Measurements from ENCODE around the gene CHD5.

The CHD5 gene

GRCh38 chr1:6093611-6094010, 86.5 kb downstream of the CHD5 start:
- DNase-seq (ENCODE audit: low spot score) = no peak
- in situ Hi-C loops (cut with MboI; ENCODE audit: low sequenced_read_pairs, unreplicated experiment) = no loop called here
- TF ChIP-seq, protein P1, sequence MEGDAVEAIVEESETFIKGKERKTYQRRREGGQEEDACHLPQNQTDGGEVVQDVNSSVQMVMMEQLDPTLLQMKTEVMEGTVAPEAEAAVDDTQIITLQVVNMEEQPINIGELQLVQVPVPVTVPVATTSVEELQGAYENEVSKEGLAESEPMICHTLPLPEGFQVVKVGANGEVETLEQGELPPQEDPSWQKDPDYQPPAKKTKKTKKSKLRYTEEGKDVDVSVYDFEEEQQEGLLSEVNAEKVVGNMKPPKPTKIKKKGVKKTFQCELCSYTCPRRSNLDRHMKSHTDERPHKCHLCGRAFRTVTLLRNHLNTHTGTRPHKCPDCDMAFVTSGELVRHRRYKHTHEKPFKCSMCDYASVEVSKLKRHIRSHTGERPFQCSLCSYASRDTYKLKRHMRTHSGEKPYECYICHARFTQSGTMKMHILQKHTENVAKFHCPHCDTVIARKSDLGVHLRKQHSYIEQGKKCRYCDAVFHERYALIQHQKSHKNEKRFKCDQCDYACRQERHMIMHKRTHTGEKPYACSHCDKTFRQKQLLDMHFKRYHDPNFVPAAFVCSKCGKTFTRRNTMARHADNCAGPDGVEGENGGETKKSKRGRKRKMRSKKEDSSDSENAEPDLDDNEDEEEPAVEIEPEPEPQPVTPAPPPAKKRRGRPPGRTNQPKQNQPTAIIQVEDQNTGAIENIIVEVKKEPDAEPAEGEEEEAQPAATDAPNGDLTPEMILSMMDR (IDR thresholded peaks at IDR 0.05; ENCODE audit: borderline replicate concordance, control extremely low read depth, extremely low read depth, insufficient read depth, missing control alignments) = no peak

- TF ChIP-seq, protein P1 (IDR thresholded peaks at IDR 0.05; ENCODE audit: borderline replicate concordance, control extremely low read depth, extremely low read depth, insufficient read depth, missing control alignments) = no peak
- no peak for DNase-seq (ENCODE audit: low spot score)
- in situ Hi-C loops (cut with MboI; ENCODE audit: low sequenced_read_pairs, unreplicated experiment) = no loop called here
These were observed 87.0 kb downstream of the CHD5 start for GRCh38 chr1:6093071-6093470.

- no peak for DNase-seq (ENCODE audit: low spot score)
- TF ChIP-seq, protein P1 (IDR thresholded peaks at IDR 0.05; ENCODE audit: borderline replicate concordance, control extremely low read depth, extremely low read depth, insufficient read depth, missing control alignments) = no peak
- in situ Hi-C loops (cut with MboI; ENCODE audit: low sequenced_read_pairs, unreplicated experiment) = no loop called here
These were observed 87.9 kb downstream of the CHD5 start for GRCh38 chr1:6092211-6092610.

GRCh38 chr1:6091823-6092109, 88.4 kb downstream of the CHD5 start:
- TF ChIP-seq, protein P1 (IDR thresholded peaks at IDR 0.05; ENCODE audit: borderline replicate concordance, control extremely low read depth, extremely low read depth, insufficient read depth, missing control alignments) = no peak
- in situ Hi-C loops (cut with MboI; ENCODE audit: low sequenced_read_pairs, unreplicated experiment) = no loop called here
- DNase-seq (ENCODE audit: low spot score) = no peak

DNA sequence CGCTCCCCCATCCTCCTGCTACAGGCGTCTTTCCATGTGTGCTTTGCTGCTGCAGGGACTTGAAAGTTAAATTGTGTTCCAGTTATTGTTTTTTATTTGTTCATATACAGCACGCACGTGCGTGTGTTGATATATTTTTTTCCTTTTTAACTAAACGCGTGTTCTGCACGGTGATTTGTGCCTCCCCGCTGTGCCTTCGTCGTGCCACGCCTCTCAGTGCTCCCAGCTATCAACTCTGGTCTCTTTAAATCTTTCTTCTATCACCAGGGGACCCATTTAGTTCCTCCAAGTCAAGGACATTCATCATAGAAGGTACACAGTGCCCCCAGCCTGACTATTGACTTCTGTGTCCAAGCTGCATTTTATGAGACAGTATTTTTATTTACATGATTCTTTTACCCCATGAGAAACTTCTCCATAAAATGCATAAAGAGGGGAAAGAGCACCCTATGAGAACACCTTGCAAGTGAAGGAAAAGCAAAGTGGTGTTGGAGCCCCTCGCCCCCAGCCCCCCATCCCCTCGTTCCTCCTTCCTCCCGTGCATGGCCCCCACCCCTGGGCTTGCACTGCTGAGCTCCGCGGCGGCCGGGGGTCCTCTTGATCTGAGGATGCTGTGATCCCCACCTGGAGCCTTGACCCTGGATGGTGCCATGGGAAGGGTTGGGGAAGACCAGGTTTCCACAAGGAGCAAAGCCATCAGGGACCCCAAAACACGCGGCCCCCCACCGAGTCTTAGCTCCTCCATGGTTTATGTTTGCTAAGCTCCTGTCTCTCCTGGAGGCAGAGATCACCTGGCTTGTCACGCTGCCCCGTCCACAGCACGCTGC, 88.9 kb downstream of the CHD5 start:
- TF ChIP-seq, protein P1 (IDR thresholded peaks at IDR 0.05; ENCODE audit: borderline replicate concordance, control extremely low read depth, extremely low read depth, insufficient read depth, missing control alignments) = no peak
- in situ Hi-C loops (cut with MboI; ENCODE audit: low sequenced_read_pairs, unreplicated experiment) = no loop called here
- no peak for DNase-seq (ENCODE audit: low spot score)

GRCh38 chr1:6090288-6090687, 89.8 kb downstream of the CHD5 start:
- no peak for DNase-seq (ENCODE audit: low spot score)
- in situ Hi-C loops (cut with MboI; ENCODE audit: low sequenced_read_pairs, unreplicated experiment) = no loop called here
- TF ChIP-seq, protein P1 (IDR thresholded peaks at IDR 0.05; ENCODE audit: borderline replicate concordance, control extremely low read depth, extremely low read depth, insufficient read depth, missing control alignments) = no peak
